Fibroblast of skin of right quadriceps (primary cell): ENCODE data around the gene ZNF285.
"Not testable (repeated sequence)": the region's sequence is repeated elsewhere in the genome, so short reads cannot be mapped to it uniquely, and the experiment has no call there.

ENCODE experiments used
- DNase-seq: peaks from one replicate; pipeline ENCODE4 v3.0.0-alpha.2; 2013

ZNF285 gene

DNA sequence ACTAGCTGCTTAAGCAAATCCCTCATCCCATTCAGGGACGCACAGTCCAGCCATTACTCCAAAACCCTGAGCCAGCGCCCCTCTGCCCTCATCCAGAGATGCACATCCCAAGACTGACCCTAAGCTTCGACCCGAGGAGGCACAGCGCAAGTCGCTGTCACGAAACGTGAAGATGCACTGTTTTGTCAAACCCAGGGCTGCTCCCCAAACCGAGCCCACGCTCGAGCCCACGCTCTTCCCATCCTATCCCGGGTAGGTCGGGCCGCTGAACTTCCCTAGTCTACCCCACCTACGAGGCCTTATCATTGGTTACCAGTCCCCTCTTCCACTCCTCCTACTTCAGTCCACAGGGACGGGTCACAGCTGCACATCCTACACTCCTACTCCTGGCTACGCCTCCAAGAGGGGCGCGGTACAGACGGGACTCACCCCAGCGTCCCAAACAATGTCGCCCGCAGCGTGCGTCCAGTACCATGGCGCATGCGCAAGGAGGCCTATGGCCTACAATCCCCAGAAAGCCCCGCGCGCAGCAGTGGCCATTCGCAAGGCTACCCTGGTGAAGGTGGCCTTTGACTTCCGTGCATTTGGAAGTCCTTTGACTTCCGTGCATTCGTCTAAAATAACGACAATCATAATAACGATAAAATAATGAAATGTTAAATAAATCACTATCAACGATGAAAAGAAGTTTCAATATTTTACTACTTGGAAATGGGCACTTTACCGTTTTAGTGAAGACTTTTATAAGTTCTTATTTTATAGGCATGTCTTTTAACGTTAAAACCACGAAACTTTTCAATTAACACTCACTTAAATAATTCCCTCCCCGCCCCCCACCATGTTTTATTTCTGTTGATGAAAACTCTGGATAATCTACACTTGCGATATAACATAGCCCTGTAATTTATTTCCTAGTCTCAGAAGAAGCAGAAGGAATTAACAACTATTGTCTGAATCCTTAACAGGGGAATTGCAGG is at the start of gene ZNF285:
Gene ZNF285 (minus strand): TSS at position 470 of the 977 bp plus-strand sequence. CDS start 4,395 bp downstream, outside the sequence.
- peak; percentile 96 for DNase-seq

DNA sequence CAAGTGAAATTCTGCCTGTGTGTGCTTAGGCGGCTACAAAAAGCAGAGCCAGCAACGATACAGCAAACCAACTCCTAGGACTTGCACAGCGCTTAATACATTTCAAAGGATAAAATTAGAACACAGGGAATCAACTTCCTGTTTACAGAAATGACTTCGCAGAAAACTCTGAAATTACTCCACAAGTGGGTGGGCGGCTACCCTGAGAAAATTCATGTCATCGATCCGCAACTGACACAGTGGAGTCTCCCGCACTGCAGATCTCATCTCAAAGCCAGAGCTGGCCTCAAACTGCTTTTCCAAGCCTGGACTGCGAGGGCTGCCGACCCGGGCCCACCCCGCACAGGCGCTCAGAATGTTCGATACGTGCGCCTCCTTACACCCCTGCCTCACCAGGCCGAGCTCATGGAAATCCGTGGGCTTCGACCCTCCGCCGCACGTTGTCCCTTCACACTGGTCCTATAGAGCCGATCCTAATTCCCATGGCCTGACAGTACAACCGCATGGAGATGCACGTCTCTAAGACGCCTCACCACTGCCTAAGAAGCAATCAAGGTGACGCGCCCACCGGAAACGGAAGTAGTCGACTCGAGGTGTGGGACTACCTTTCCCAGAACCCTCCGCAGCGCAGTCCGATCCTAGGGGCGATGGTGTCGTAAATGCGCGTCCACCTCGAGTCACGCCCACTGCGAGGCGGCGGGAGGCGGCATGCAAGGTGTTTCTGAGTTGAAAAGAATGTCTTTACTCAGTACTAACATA is 46.7 kb upstream of the ZNF285 start, which contains the start of gene ZNF229:
Gene ZNF229 (minus strand): TSS at position 557 of the 759 bp plus-strand sequence. CDS start 5,625 bp downstream, outside the sequence.
- DNase-seq, result peak; percentile 93

DNA sequence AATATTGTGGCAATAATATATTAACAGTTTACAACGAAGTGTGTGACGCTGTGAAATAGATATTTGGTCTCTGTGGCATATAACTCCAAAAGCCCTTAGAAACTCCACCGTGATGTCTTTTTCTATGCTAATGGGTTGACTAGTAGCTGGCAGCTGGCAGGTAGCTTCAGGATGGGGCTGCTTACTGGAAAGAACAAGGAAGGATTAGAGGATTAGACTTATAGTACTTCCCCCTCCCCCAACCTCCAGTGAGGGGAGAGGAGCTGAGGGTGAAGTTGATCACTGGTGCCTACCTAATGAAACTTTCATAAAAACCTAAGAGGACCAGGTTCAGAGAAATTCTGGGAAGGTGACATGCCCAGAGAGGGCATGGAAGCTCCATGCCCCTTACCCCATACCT is 37.0 kb upstream of the ZNF285 start:
- no peak for DNase-seq

DNA sequence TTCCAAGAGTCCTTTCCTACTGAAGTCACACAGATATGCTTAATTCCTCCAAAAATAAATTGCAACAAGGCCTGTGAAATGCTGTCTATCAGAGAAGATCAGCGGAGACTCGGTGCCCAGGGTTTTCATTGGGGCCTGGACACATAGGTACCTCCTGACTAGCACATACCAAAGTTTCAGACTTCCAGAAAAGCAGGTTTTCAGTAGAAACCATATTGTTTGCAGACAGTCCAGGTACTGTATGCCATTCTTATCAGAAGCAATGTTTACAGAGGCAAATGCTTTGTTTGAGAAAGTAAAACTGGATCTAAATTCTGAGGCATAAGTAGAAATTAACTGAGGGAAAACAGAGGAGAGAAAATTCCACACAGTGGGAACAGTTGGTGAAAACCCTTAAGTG is 34.0 kb upstream of the ZNF285 start:
- DNase-seq, result no peak

DNA sequence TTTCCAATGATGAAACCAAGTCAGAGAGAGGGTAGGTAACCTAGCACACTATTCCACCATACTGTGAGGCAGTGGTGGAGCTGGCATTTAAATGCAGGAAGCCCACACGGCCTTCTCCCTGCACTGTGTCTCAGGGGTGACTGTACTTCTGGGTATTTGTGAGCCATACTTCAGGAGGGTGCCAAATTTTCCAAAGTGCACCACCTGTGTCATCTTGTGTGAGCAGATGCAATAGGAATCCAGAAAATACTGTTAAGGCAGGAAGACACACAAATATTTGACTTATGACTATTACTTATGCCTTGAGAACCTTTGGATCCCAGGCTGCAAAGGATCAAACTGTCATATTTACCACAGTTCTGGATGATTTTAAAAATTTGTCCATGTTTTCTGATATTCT is 29.5 kb upstream of the ZNF285 start:
- no peak for DNase-seq

DNA sequence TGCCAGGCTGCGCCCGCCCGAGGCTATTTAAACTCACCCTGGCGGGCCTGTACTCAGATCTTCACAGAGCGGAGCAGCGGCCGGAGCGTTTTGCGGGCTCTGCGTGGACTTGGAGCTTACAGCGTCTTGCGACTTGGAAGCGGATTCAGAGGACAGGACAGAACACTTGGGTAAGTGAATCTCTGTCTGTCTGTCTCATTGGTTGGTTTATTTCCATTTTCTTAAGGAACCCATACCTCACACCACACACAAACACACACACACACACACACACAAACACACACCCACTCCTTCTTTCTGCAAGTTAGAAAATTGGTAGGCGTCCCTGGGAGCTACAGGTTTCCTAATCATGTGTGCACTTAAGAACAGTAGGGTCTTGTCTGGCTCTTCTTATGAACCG is 14.1 kb upstream of the ZNF285 start:
- DNase-seq, result not testable (repeated sequence)

DNA sequence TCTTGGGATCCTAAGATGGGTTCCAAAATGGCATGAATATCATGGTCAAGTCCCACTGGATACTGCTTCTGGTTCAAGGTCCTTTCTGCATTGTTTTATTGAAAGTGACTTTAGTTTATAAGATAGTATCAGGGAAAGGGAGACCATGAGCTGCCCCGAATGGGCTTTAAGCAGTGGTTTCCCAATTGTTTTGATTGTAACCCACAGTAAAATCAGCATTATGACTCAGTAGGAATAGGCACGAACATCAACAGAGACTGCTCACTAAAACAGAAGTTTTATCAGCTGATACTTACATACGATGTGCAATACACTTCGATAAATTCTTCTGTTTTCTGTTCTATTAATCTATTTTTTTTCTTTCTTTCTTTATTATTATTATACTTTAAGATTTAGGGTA is 12.1 kb downstream of the ZNF285 start:
- not testable (repeated sequence) for DNase-seq

DNA sequence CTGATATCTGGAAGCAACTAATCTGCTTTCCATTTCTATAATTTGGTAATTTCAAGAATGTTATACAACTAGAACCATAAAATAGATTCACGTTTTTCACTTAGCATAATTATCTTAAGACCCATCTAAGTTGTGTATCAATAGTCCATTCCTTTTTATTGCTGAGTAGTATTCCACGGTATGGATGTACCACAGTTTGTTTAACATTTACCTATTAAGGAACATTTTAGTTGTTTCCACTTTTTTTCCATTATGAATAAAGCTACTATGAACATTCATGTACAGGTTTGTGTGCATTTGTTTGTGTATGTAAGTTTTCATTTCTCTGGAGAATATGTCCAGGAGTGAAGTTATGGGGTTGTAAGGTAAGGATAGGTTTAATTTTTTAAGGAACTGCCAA is 26.6 kb downstream of the ZNF285 start:
- DNase-seq, result no peak

DNA sequence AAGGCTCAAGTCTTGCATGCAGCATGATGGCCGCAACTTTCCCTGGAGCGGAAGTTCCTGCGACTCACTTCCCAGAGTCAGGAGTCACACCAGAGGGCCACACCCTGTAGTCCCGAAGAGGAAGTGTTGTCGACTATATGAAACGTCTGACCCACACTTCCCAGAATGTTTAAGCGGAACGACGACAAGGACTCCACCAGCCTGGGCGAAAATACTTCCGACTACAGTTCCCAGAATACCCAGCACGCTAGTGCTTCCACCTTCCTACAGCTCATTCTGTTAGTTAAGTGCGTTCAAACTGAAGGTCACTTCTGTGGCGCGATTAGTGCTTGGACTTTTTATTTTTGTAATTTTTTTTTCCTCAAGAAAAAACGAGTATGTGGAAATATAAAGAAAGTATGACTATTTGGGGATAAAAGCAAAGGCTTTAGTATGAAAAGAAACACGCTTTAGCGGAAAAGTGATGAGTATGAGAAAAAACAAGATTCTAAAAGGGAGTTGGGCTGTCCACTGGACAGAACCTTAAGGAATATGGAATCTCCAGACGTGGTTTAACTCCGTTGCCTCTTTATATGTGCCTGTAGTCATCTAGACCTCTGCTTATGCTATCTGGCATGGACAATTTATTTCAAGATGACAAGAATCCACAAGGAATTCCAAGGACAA is 29.5 kb downstream of the ZNF285 start:
- DNase-seq, result no peak

DNA sequence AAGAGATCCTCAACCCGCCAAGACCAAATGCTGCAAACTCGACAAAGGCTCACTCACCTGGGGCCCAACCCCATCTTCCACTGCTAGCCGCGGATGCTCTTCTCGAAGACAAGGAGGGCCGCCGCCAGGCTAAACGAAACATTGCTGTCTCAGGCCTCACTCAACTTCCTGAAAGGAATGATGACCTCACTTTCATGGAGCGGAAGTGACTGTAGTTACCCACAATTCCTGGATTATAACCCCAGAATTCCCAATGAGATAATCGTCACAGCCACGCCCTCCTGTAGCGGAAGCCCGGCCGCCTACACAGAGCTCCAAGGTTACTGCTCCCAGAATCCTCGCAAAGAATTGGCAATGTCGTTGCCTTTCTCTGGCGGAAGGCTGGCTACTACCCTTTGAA is 34.4 kb downstream of the ZNF285 start:
- peak; percentile 1 for DNase-seq

DNA sequence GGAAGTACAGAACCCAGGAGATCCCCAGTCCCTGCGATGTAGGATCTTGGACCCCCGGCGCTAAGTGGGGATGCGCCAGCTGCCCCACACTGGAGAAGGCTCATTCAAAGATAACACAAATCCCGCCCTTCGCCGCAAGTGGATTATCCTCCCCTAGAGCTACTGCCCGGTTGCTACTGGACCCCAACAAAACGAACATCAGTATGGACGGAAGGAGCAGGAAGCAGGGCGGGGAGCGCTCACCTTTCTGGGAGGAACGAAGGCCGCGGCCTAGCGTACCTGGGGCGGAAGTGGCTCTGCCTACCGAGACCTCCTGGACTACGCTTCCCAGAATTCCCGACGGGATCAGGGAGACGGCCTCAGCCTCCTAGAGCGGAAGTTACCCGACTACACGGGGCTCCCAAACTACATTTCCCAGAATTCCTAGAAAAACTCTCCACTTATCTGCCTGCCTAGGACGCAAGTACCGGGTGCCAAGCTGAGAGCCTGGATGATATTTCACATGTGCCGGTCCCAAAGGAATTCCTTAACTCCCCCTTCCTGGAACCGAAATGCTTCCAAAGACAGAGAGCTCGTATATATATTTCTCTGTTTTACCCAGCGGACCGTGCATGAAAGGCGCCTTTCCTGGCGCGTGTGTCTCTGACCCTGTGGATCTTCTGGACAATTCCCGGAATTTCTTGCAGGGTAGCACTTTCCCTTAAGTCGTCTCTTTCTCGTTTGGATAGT is 44.9 kb downstream of the ZNF285 start, which contains the start of gene ZNF112:
Gene ZNF112 (minus strand): TSS at position 298 of the 729 bp plus-strand sequence. CDS start 16,141 bp downstream, outside the sequence.
- DNase-seq, result peak; percentile 94

DNA sequence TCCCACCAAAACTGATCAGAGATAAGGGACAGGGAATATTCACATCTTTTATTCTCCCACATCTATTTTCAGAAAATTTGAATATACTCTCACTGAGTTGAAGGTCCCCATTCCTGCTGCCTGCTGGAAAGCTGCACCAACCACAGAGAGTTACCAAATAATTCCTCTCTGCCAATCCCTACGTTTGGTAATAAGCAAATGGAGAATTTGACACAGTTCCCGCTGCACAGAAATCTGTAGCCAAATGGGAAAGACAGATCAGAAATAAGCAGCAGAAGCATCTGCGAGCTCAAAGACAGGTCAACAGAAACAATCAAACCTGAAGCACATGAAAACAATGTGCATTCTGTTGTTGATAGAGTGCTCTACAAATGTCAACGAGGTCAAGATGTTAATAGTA is 54.9 kb downstream of the ZNF285 start:
- no peak for DNase-seq

DNA sequence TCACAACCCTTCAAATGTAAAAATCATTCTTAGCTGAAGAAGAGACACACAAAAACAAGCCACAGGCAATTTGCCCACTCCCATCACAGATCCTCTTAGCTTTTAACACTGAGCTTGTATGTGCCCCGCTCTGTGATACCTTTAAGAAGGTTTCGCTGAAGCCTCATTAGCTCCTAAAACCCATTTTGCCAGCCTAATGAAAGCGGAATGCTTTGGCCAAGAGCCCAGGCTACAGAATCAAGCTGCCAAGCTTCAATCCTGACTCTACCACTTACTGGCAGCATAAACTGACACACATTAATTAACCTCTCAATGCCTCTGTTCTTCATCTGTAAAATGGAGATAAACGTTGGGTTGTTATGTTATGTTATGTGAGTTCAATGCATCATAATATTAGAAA is 55.4 kb downstream of the ZNF285 start:
- DNase-seq, result no peak

DNA sequence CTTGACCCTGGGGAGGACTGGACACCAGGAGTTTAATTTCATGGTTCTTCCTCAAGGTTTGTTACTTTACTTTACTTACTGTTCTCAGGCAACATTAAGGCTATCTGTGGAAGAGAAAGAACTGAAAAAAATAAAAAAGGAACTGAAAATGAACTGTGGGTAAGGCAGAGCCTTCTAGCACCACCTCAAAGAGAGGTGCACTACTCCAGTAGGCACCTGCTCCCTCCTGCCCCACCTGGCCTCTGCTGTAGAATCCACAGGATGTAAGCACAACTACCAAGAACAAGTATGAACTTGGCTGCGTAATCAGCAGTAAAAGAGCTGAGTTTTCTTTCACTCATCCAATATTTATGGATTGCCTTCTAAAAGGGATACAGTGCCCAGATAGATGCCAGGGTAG is 57.2 kb downstream of the ZNF285 start:
- no peak for DNase-seq

DNA sequence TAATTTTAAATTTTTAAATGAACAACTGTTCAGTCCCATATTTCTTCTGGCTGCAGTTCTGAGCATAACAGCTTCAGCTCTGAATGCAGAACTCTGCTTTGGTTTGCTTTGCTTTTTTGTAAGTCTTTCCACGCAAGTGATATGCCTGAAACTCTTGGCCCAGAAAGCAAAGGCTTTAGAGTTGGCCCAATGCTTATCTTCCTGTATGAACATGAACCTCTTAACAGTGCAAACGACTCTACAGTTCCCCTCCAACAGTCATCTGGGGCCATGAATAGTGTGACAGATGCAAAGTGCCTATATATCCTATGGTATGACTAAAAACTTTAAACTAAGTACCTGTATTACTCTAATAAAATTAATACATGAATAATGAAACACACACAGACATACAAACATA is 59.6 kb downstream of the ZNF285 start:
- DNase-seq, result no peak

DNA sequence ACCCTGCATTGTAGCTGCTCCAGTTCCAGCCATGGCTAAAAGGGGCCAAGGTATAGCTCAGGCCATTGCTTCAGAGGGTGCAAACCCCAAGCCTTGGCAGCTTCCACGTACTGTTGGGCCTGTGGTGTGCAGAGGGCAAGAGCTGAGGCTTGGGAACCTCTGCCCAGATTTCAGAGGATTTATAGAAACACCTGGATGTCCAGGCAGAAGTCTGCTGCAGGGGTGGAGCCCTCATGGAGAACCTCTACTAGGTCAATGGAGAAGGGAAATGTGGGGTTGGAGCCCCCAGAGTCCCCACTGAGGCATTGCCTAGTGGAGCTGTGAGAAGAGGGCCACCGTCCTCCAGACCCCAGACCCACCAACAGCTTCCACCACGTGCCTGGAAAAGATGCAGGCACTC is 66.8 kb downstream of the ZNF285 start:
- not testable (repeated sequence) for DNase-seq
